ENCODE measurements around the gene RPL29. TPM values are rescaled to one million over a fixed set of nuclear protein-coding genes. Genes with fewer than 3 reads are reported as not detected.
"Not testable (repeated sequence)": the region's sequence is repeated elsewhere in the genome, so short reads cannot be mapped to it uniquely, and the experiment has no call there.

RPL29 gene
- total RNA-seq, 4 donors from 2014 or later: 1,723 to 2,189 (median 1,972) TPM

- TF ChIP-seq CTCF (IDR thresholded peaks at IDR 0.05): no peak
- ATAC-seq (ENCODE audit: low FRiP score): no peak
- DNase-seq (ENCODE audit: low spot score): no peak
Measured at GRCh38 chr3:51997935-51998596, 2.4 kb upstream of the RPL29 start.

GRCh38 chr3:51997172-51997571 lies 1.5 kb upstream of the RPL29 start:
- ATAC-seq (ENCODE audit: low FRiP score): no peak
- DNase-seq (ENCODE audit: low spot score): no peak
- TF ChIP-seq CTCF (IDR thresholded peaks at IDR 0.05): no peak

- TF ChIP-seq CTCF (IDR thresholded peaks at IDR 0.05): no peak
Measured at GRCh38 chr3:51994530-51994929, 1.2 kb downstream of the RPL29 start.

GRCh38 chr3:51993657-51994056 lies 2.0 kb downstream of the RPL29 start:
- not testable (repeated sequence) for ATAC-seq (ENCODE audit: low FRiP score); DNase-seq (ENCODE audit: low spot score)

More at GRCh38 chr3:51994530-51994929, 1.2 kb downstream of the RPL29 start:
- DNase-seq (ENCODE audit: low spot score): no peak
- no peak for ATAC-seq (ENCODE audit: low FRiP score)

- no peak for TF ChIP-seq CTCF (IDR thresholded peaks at IDR 0.05)
- ATAC-seq (ENCODE audit: low FRiP score) (no peak), DNase-seq (ENCODE audit: low spot score) (no peak)
Measured at GRCh38 chr3:51992017-51992682, 3.5 kb downstream of the RPL29 start.

- not testable (repeated sequence) for DNase-seq (ENCODE audit: low spot score); ATAC-seq (ENCODE audit: low FRiP score)
Measured at GRCh38 chr3:51990501-51990971, 5.2 kb downstream of the RPL29 start.

GRCh38 chr3:51988286-51989146 lies 7.2 kb downstream of the RPL29 start:
- DNase-seq (ENCODE audit: low spot score) (no peak), ATAC-seq (ENCODE audit: low FRiP score) (no peak)
- no peak for TF ChIP-seq CTCF (IDR thresholded peaks at IDR 0.05)
